GM19324 (cell line): ENCODE results near the gene KCNJ4.
"Not testable (repeated sequence)": the region's sequence is repeated elsewhere in the genome, so short reads cannot be mapped to it uniquely, and the experiment has no call there.

Source experiments
- ATAC-seq: cut with Tn5 transposase; IDR thresholded peaks from one replicate; pipeline ENCODE4 v1.9.1; 2021; ENCODE audit warnings: mild to moderate bottlenecking, moderate library complexity; ENCODE audit not compliant: unreplicated experiment, low FRiP score

KCNJ4 gene

DNA sequence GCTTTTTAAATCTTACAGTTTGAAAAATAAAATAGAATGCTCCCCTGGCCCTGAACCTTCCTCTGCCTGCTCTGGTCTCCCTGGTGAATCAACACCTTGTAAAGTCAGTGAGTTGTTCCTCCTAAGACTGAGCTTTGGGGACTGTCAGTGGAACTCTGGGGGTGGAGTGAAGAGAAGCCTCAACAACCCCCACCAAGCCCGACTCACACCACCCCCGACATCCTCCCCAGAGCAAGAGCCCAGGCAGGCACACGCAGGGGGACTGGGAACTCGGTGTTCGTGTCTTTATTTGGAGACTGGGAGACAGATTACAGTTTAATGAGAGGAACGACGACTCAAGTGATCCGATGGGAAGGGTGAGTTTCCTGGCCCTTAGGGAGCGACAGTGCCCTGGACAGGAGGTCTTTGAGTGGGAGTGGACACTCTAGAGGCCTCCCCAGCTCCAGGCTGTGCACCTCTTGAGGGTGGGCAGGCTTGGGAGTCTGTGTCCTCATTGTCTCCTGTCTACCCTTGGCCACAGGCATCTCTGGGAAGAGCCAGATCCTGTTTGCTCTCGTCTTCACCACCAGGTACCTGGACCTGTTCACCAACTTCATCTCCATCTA lies 19.1 kb upstream of the KCNJ4 start:
- no peak for ATAC-seq

DNA sequence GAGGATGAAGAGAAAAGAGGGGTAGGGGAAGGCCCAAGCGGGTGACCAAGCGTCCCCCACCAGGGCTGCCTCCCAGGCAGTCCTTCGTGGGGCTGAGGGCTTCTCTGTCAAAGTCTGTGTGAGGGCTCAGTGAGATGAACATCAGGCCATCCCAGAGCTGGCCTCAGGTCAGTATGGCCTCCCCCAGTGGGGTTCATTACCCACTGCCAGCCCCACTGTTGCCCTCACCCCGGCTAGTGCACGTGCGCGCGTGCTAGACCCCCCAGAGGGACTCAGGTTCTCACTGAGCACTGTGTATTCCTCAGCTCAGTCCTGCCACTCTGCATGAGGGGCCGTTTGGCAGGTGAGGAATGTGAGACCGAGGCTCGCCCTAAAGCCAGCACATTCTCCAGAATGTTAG lies 16.2 kb upstream of the KCNJ4 start:
- ATAC-seq, result no peak

DNA sequence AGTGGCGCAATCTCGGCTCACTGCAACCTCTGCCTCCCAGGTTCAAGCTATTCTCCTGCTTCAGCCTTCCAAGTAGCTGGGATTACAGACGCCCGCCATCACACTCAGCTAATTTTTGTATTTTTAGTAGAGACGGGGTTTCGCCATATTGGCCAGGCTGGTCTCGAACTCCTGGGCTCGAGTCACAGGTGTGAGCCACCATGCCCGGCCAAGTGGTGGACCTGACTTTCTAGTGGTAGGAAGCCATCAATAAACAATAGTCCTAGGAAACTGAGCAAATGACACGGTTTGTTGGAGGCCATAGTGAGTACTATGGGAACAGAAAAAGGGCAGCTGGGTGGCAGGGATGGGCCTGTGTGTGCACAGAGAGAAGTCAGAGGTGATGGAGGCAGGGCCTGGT lies 15.2 kb upstream of the KCNJ4 start:
- ATAC-seq, result not testable (repeated sequence)

DNA sequence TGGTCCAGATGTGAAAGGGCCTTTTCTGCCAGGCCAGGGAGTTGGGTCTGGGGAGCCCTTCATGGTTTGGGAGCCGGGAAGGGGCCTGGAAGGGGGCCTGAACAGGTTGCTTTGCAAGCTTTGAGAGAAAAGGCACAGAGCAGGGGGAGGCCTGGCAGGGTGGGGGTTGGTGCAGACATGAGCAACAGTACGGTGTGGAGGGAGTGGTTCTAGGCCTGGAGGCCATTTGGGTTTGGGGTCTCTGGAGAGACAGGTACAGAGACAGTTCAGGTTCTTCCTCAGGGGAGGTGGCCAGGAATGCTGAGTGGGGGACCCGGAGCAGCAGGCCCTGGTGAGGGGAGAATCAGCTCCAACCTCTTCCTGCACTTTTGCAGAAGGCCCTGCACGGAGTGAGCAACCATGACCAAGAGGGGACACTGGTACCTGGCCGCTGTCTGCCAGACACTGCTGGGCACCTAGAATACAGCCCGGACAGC lies 14.3 kb upstream of the KCNJ4 start:
- no peak for ATAC-seq

DNA sequence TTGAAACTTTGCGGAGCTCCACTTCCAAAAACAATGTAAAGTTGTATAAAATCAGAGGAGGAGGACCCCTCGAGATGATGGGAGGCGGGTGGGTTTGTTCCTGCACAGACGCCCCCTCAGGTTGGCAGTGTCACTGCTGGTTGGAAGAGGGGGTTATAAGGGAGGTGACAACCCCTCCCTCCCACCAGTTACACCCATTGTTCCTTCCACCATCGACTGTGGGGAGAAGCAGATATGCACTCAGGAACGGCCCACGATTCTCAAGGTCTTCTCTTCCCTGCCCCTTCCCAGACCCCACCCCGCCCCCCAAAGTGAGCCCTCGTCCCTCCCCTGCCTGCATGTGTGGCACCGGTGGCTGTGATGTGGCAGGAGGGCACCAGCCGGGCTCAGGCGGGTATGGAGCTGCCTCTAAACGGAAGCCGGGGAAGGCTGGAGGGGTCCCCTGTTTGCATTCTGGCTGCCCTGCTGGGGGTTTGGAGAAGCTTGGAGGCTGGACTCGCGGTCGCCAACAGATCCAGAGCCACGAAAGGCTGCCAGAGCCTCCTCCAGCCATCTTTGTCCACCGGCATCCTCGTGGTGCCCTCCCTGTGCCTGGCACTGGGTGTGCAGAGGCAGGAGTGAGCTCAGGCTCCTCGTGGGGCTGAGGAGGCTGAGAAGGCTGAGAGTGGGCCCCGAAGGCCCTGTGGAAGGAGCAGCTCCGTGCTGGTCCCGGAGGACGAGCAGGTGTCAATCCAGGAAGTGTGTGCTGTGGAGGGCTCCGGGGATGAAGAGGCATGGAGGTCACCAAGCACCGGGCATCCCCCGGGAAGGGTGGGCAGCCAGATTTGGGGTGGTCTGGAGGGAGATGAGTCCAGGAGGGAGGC lies 13.7 kb upstream of the KCNJ4 start:
- ATAC-seq, result no peak

DNA sequence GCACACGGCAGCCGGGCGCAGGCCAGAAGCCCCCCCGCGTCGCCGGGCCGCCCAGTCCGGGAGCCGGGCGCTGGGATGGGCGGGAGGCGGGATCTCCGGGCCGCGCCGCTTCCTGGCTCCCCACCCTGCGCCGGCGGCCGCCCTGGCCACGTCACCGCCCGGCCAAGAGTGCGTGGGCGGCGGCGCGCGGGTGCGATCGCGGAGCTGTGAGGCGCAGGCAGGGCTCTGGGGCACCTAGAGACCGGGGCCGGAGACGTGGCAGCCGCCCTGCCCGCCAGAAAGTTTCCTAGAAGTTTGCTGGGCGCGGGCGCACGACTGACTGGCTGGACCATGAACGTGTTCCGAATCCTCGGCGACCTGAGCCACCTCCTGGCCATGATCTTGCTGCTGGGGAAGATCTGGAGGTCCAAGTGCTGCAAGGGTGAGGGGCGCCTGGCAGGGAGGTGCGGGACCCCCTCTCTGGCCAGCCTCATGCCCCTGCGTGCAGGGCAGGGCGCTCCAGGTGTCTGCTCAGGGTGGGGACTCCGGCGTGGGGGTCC lies 13.0 kb upstream of the KCNJ4 start, which contains the start of gene KDELR3:
Gene KDELR3 (plus strand): TSS at position 193 of the 539 bp plus-strand sequence. CDS start 138 bp downstream, at position 331.
- ATAC-seq, result no peak

DNA sequence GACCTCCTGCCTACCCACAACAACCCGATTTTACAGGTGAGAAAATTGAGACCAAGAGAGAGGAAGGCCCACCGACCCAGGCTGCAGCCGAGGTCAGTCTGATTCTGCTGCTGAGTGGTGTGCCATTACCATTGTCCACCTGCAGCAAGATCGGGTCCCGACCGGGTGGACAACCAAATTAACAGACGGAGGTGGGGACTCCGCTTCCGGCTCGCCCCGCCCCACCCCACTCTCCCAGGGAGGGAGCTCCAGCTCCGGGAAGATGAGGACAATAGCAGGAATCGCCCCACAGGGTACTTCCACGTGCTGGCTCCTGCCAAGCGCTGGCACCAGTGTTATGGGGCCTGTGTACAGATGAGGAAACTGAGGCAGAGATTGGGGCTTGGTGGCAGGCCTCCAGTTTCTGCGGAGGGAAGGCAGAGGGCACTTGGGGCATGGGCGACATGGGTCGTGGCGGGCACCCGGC lies 12.5 kb upstream of the KCNJ4 start:
- ATAC-seq, result no peak

DNA sequence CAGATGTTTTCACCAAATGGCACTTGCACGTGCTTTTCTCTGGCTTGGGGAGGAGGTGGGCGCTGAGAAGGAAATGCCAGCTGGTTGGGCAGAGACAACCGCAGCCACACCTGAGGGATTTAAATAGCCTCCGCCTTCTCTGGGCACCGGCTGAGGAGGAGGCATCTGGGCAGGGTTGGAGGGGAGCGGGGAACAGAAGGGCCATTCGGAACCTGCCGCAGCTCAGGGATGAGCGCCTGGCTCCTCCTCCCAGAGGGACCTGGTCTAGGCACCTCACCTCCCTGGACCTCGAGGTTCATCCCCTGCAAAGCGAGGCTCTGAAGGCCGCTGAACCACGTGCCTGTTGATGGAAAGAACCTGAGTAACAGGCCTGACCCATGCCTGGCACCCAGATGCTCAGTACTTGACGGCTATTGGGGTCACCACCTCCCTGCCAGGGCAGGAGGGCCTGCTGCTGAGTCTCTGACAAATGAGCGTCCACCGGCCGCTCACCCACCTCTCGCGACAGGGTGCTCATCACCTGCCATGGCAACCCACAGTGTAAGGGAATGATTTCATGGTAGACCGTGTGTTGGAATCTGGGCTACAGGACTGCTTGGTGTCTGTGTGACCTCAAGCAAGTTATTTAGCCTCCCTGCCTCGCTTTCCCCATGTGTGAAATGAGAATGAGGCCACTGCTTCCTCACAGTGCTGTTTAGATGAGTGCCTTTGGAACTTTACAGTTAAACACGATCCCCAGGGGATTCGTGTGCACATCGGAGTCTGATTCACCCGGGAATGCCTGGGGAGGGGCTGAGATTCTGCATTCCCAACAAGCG lies 10.9 kb upstream of the KCNJ4 start:
- ATAC-seq, result no peak

DNA sequence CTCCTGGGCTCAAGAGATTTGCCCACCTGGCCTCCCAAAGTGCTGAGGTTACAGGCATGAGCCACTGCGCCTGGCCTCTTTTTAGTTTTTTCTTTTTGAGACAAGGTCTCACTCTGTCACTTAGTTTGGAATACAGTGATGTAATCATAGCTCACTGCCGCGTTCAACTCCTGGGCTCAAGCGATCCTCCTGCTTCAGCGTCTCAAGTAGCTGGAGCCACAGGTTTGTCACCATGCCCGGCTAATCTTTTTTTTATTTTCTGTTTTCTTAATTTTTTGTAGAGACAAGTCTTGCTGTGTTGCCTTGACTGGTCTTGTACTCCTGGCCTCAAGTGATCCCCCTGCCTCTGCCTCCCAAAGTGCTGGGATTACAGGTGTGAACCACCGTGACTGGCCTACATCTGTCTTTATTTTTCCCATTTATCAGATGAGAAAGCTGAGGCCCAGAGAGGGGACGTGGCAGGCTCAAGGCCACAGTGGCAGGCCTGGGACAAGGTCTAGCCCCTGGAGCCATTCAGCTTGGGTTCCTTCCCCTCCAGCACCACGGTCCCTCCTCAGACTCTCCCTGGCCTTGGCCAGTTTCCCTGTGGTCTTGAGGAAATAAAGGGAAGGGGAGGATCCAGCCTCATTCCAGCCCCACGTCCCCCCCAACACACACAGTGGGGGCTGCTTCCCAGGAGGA lies 10.1 kb upstream of the KCNJ4 start:
- ATAC-seq, result no peak

DNA sequence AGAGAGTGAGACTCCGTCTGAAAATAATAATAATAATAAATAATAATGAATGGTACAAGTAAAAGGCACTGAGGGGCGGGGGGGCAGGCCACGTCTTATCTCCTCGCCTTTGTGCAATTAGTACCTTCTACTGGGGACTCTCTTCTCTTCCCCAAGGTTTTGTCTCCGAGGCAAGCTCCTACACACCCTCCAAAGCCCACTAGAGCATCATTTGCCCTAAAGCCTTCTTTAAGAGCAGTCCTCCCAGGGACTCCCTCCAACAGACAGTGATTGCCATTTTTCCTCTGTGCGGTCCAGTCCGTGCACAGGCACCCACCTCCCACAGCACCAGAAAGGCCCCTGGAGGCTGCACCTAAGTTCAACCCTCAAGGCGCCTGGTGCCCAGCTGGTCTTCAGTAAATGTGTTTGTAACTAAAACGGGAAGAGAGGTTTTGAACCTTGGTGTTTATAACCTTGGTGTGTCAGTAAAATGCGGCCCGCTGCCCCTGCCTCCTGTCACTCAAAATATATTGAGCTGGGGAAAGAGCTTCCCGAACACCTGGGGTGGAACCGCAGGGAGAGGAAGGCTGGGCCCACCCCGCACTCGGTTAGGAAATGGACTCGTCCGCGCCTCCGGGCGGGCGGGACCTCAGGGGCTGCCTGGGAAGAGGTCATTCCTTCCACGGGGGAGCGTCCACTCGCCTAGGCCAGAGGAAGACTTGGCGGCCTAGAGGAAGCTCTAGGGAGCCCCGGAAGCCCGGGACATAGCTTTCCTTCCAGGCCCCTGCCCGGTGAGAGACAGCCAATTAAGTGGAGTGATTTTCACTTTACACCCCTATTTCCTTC lies 8.2 kb upstream of the KCNJ4 start:
- ATAC-seq, result no peak

DNA sequence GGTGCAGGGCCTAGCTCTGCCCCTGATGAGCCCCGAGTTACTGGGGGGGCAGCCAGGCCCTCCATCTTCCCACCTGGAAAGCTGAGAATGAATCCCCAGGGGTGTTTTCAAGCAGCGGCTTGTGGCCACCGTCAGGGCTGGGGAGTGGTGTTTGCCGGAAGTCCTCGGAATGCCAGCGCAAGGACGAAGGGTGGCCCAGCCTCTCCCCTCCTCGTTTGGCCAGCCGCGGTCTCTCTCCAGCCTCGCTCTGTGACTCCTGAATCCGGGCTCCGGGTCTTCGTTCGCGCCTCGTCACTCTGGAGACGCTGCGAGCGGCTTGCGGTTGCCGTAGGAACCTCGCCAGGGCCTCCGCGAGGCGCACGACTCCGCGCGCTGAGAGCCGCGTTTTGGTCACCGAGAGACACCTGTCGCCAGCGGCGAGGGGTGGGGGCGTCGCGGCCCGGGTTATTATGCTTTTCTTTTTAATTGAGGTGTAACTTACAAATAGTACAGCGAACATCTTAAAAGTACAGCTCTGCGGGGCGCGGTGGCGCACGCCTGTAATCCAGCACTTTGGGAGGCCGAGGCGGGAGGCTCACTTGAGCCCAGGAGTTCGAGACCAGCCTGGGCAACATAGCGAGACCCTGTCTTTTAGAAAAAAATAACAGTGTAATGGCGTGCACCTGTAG lies 6.5 kb upstream of the KCNJ4 start:
- no peak for ATAC-seq

DNA sequence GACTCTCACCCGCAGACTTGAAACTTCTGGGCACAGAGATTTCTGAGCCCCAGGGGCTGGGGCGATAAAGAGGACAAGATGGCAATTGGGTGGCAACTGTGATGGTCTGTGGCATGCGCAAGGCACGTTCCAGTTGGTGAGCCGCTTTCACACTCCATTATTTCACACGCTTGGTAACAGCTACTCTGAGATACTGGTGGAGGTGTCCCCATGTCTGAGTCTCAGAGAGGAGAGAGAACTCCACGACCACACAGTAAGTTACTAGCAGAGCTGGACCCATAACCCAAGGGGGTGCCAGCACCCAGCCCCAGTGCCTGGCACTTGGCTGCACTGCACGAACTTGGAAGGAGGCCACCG lies 6.0 kb upstream of the KCNJ4 start:
- no peak for ATAC-seq

DNA sequence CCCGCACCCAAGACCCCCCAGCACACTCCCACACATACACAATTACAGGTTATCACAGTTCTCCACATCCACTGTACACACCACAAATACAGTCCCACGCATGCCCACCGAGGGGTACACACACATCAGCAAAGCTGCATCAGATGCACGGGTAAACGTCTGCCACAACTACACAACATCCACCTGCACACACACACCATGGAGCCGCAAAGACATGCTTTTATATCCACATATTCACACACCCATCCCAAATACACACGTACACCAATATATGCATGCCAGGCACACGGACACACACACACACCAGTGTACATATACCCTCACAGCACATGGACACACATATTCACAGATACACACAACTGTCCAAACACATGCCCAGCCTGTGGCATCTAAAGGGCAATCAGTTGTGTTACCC lies 5.4 kb upstream of the KCNJ4 start:
- no peak for ATAC-seq

DNA sequence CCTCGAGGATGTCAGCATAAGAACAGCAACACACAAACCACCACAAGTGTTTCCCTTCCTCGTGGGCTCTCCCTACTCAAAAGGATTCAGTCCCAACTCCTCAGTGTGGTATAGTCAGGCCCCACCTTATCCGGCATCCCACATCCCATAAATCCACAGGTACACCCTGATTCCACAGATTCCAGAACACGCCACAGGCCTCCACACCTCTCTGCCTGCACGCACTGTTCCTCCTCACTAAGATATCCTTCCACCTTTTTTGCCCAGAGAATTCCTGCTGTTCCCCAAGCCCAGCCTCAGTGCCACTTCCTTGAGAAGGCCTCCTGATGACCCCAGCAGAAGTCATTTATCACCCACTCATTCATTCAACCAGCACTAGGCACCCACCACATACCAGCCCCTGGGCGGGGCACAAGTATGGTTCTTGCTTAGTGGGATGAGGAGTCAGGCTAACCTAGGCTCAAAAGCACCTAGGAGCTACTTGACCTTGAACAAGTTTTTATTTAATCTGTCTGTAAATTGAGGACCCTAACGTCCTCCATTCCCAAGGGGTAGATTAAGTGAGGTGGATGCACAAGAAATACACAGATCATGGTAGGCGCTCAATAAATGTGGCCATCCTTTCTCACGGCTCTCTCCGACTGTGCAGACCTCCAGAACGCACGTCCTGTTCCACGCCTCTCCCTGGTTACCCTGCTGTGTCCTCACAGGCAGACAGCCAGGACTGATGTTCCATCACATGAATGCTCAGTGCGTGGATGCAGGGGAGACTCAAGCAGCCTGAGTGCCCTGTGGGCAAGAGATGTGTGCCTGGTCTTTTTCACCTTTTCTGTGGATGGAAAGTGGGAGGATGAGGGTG lies 2.1 kb upstream of the KCNJ4 start:
- no peak for ATAC-seq

DNA sequence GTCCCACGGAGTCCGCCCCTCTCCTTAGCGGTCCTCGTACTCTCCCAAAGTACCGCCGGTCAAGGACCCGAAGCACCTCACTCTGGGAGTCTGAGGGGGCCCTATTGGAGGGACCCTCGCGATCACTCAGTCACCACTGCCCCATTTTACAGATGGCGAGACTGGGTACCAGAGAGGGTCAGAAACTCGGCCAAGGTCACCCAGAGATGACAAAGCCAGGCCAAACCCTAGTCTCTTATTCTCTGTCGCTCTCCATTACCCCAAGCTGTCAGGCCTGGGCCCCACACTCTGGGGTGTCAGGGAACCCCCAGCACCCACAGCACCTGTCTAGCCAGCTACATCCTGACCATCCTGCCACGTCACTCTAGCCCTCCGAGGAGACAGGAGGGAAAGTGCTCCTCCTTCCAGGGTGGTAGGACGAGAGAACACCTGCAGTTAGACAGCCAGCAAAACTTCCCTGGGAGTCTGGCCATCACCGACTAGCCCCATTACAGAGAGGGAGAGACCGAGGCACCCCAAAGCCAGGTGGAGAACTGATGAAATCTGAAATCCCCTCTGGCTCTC lies 1.4 kb upstream of the KCNJ4 start:
- no peak for ATAC-seq

DNA sequence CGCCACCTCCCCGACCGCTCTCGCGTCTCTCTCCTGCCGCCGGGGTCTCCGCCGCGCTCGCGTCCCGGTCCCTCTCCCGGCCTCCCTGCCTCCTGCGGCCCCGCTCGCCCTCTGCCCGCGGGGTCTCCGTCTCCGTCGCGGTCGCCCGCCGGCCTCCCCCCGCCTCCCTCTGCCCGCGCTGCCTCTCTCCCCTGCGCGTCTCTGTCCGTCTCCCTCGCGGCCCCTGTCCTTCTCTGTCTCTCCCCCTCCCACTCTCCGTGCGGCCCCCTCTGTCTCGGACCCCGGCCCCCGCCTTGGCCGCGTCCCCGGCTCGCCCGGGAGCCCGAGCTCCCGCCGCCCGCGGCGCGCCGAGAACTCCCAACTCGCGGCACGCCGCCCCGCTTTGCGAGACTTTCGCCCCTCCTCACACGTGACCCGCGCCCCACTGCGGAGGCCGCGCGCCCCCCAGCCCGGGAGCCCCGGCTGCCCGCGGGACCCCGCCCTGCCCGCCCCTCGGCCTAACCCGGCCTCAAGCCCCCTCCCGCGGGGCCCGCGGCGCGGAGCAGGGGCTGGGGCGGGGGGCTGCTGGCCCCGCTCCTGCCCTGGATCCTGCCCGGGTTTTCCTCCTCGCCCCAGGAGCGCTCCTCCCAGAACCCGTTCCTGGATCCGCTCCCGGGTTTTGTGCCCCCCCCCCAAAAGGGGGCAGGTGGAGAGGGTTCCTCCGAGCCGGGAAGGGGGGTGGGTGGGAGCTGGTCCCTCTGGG lies 702 bp upstream of the KCNJ4 start:
- no peak for ATAC-seq
